Ovary (tissue), 3 donors: ENCODE data around the gene EIF3F.

Source experiments
- EP300 ChIP-seq: sonication (generic); formaldehyde crosslinking; IDR thresholded peaks from one replicate; pipeline ENCODE4 v1.6.1; 2017; ENCODE audit warnings: antibody characterized with exemption
- POLR2A ChIP-seq: fragments of 450-650 bp; IDR thresholded peaks from one replicate; pipeline ENCODE4 v1.6.1; 2017; ENCODE audit warnings: antibody characterized with exemption, mild to moderate bottlenecking, moderate library complexity
- TF ChIP-seq, protein P1 (sequence below), 3 donors: fragments of 450-650 bp in 2 of 3; fragments of 200-600 bp in 1 of 3; IDR thresholded peaks; one replicate each; pipeline versions ENCODE4 v1.5.1 to v1.8.0; 2016 to 2022; ENCODE audit warnings: antibody characterized with exemption in 3 of 3, mild to moderate bottlenecking in 1 of 3
- donor health status: DM: no; HTN: no; CAD: no.

DNA sequence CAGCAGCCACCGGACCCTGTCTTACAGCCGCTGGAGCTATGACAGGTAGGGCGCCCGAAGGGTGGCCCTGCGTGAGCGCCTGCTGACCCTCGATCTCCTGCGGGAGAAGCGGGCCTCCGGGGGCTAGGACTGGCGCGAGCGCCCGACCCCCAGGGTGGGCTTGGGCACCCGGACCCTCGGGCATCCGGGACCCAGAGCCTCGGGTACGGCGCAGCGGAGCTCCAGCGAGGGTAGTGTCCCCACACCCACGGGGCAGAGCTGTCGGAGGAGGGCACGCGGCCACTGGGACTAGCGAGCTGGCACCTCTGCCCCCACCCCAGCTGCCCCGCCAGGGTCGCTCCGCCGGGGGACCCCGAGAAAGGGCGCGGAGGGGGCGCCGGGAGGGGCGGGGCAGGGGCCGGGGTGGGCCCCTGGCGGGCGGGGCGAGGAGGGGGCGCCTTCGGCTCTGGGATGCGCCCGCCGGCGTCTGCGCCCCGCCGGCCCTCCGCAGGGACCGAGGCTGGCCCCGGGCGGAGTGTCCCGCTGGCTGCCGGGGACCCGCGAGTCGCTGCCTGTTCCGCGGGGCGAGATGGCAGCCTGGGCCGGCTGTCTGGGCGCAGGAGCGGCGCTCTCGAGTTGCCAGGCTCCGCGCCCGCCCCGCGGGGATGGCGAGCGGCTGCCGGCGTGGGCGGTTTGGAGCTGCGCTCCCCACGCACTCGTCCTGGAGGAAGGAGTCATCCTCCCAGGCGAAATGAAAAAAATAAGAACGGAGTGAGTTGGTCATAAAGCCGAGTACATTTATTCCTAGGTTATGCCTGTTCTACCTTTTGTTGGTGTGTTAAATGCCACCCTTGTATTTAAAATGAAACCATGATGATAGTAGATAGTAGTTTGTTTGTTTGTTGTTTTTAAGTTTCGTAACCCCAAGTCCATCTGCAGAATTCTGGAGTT, 32.4 kb downstream of the EIF3F start:
- TF ChIP-seq, protein P1, sequence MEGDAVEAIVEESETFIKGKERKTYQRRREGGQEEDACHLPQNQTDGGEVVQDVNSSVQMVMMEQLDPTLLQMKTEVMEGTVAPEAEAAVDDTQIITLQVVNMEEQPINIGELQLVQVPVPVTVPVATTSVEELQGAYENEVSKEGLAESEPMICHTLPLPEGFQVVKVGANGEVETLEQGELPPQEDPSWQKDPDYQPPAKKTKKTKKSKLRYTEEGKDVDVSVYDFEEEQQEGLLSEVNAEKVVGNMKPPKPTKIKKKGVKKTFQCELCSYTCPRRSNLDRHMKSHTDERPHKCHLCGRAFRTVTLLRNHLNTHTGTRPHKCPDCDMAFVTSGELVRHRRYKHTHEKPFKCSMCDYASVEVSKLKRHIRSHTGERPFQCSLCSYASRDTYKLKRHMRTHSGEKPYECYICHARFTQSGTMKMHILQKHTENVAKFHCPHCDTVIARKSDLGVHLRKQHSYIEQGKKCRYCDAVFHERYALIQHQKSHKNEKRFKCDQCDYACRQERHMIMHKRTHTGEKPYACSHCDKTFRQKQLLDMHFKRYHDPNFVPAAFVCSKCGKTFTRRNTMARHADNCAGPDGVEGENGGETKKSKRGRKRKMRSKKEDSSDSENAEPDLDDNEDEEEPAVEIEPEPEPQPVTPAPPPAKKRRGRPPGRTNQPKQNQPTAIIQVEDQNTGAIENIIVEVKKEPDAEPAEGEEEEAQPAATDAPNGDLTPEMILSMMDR (IDR thresholded peaks at IDR 0.05): no peak
- TF ChIP-seq POLR2A (peak; percentile 44), EP300 (no peak)
